ENCODE measurements around the gene BAIAP2L2.

BAIAP2L2 gene

GRCh38 chr22:38036392-38037062 lies 74.0 kb downstream of the BAIAP2L2 start:
- no peak for DNase-seq

GRCh38 chr22:38035530-38035885 lies 75.0 kb downstream of the BAIAP2L2 start:
- DNase-seq = no peak

All from COR-L47 (cell line).